HL-60 (cell line): Measurements from ENCODE around the gene ROBO4.

Experiments used
- GABPA ChIP-seq: IDR thresholded peaks from 2 replicates; pipeline ENCODE4 v1.6.1; 2012; ENCODE audit warnings: low read depth
- POLR2AphosphoS5 ChIP-seq: IDR thresholded peaks from 2 replicates; pipeline ENCODE4 v1.6.1; 2012; ENCODE audit warnings: low read depth
- SPI1 ChIP-seq: IDR thresholded peaks from 2 replicates; pipeline ENCODE4 v1.6.1; 2012; ENCODE audit warnings: low read depth, mild to moderate bottlenecking, borderline replicate concordance
- TF ChIP-seq, protein P1 (sequence below): IDR thresholded peaks from one replicate; pipeline ENCODE4 v1.5.1; 2011; ENCODE audit warnings: low read length, control low read depth, inconsistent platforms; ENCODE audit not compliant: insufficient read depth
- TF ChIP-seq, protein P2 (sequence below): IDR thresholded peaks from 2 replicates; pipeline ENCODE4 v1.6.1; 2012; ENCODE audit warnings: low read depth; ENCODE audit not compliant: insufficient replicate concordance

DNA sequence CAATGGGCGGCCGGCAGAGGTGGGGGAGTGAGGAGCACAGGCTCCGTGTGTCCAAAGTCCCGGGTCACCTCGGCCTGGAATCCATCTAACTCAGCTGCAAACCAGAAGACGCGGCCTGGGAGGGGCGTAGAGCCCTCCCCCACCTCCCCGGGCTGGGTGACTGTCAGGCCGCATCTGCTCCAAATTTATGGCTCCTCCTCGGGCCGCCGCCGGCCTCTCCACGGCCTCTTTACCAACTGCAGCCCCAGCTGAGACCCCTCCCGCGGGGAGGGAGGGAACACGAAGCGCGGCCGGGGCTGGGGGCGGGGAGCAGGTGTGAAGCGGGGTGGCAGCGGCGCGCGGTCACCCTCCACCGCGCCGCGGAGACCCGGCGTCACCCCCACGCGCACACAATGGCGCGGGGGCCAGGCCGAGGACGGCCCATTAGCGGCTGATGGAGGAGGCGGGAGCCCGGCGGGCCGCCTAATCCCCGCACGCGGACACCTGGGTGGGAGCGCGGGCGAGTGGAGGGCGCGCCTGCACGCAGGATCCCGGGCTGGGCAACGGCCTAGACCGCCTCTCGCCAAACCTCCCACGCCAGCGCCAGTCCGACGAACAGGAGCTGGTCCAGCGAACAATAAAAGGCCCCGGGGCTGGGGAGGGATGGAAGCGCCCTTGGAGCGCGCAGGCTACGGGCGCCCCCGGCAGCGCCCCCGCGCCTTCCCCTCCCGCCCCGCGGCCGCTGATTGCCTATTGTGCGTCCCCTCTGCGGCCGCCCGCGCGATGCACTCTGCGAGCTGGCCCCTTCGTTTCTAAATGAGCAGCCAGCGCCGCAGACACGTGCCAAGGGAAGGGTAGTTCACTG, 58.3 kb downstream of the ROBO4 start:
- TF ChIP-seq, protein P1, sequence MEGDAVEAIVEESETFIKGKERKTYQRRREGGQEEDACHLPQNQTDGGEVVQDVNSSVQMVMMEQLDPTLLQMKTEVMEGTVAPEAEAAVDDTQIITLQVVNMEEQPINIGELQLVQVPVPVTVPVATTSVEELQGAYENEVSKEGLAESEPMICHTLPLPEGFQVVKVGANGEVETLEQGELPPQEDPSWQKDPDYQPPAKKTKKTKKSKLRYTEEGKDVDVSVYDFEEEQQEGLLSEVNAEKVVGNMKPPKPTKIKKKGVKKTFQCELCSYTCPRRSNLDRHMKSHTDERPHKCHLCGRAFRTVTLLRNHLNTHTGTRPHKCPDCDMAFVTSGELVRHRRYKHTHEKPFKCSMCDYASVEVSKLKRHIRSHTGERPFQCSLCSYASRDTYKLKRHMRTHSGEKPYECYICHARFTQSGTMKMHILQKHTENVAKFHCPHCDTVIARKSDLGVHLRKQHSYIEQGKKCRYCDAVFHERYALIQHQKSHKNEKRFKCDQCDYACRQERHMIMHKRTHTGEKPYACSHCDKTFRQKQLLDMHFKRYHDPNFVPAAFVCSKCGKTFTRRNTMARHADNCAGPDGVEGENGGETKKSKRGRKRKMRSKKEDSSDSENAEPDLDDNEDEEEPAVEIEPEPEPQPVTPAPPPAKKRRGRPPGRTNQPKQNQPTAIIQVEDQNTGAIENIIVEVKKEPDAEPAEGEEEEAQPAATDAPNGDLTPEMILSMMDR: no peak
- TF ChIP-seq SPI1 (no peak), POLR2AphosphoS5 (no peak), GABPA (no peak)
- TF ChIP-seq, protein P2, sequence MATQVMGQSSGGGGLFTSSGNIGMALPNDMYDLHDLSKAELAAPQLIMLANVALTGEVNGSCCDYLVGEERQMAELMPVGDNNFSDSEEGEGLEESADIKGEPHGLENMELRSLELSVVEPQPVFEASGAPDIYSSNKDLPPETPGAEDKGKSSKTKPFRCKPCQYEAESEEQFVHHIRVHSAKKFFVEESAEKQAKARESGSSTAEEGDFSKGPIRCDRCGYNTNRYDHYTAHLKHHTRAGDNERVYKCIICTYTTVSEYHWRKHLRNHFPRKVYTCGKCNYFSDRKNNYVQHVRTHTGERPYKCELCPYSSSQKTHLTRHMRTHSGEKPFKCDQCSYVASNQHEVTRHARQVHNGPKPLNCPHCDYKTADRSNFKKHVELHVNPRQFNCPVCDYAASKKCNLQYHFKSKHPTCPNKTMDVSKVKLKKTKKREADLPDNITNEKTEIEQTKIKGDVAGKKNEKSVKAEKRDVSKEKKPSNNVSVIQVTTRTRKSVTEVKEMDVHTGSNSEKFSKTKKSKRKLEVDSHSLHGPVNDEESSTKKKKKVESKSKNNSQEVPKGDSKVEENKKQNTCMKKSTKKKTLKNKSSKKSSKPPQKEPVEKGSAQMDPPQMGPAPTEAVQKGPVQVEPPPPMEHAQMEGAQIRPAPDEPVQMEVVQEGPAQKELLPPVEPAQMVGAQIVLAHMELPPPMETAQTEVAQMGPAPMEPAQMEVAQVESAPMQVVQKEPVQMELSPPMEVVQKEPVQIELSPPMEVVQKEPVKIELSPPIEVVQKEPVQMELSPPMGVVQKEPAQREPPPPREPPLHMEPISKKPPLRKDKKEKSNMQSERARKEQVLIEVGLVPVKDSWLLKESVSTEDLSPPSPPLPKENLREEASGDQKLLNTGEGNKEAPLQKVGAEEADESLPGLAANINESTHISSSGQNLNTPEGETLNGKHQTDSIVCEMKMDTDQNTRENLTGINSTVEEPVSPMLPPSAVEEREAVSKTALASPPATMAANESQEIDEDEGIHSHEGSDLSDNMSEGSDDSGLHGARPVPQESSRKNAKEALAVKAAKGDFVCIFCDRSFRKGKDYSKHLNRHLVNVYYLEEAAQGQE: no peak
